Calu3 (cell line): ENCODE results near the gene SLC20A1. TPM values are rescaled to one million over a fixed set of nuclear protein-coding genes. Genes with fewer than 3 reads are reported as not detected.
"Not testable (repeated sequence)": the region's sequence is repeated elsewhere in the genome, so short reads cannot be mapped to it uniquely, and the experiment has no call there.

Experiments
- BruUV-seq: library from RNA; stranded (reverse); fragments of 400-500 nt; replicated peaks from 2 replicates; lab custom pipeline; 2021; lab: Mats Ljungman, UMichigan
- CTCF ChIA-PET: fragments of 300-600 bp; sonication (Branson Sonifier 250); formaldehyde crosslinking; loops from one replicate; lab custom pipeline; 2022; ENCODE audit warnings: antibody characterized with exemption; lab: Charles Lee
- DNase-seq: peaks from one replicate; pipeline ENCODE4 v3.0.0; 2022
- H3K27ac Mint-ChIP-seq: one replicate; pipeline ENCODE4 v1.8.0; 2022; ENCODE audit warnings: mixed read lengths; ENCODE audit not compliant: unreplicated experiment
- H3K27me3 Mint-ChIP-seq: one replicate; pipeline ENCODE4 v1.8.0; 2022; ENCODE audit warnings: mixed read lengths; ENCODE audit not compliant: unreplicated experiment
- H3K36me3 Mint-ChIP-seq: one replicate; pipeline ENCODE4 v1.8.0; 2022; ENCODE audit warnings: mild to moderate bottlenecking, moderate library complexity, mixed read lengths; ENCODE audit not compliant: insufficient read depth, unreplicated experiment
- H3K4me1 Mint-ChIP-seq: one replicate; pipeline ENCODE4 v1.8.0; 2022; ENCODE audit warnings: mild to moderate bottlenecking, low read depth, mixed read lengths; ENCODE audit not compliant: unreplicated experiment
- H3K4me3 Mint-ChIP-seq: one replicate; pipeline ENCODE4 v1.8.0; 2022; ENCODE audit warnings: mild to moderate bottlenecking, low read depth, moderate library complexity, mixed read lengths; ENCODE audit not compliant: unreplicated experiment
- H3K9me3 Mint-ChIP-seq: one replicate; pipeline ENCODE4 v1.8.0; 2022; ENCODE audit warnings: low read depth, mixed read lengths; ENCODE audit not compliant: unreplicated experiment
- CTCF ChIP-seq: fragments of 200-600 bp; IDR thresholded peaks from one replicate; pipeline ENCODE4 v1.8.0; 2022; ENCODE audit warnings: antibody characterized with exemption; ENCODE audit not compliant: unreplicated experiment
- intact Hi-C: fragments of 100-400 bp; cut with micrococcal nuclease; formaldehyde crosslinking; loops from one replicate; pipeline ENCODE4 v1.10.0; 2022; ENCODE audit not compliant: unreplicated experiment
- total RNA-seq: library from RNA; stranded (reverse); gene quantifications from 2 replicates; pipeline ENCODE4 v1.2.3, GENCODE V29; 2022

SLC20A1 gene
- total RNA-seq, 1 experiment from 2014 or later: 84.5 TPM

GRCh38 chr2:112606547-112606946 is 39.2 kb upstream of the SLC20A1 start:
- no peak for TF ChIP-seq CTCF
- H3K27me3 Mint-ChIP-seq: peaks cover 7% of the 10 kb centered on the region
- H3K36me3 Mint-ChIP-seq: no peaks in the 10 kb centered on the region
- CTCF ChIA-PET: interaction anchor here (0.5 to 0.8 kb wide), 3 partner anchors 10 to 58 kb away, joined by 3 to 8 read pairs (median 3); no protein-coding TSS in a partner anchor
- no peak overlapping the region for H3K27ac Mint-ChIP-seq
- intact Hi-C loops: no loop called here
- no peak for DNase-seq
- no peak overlapping the region for H3K4me3 Mint-ChIP-seq
- peaks cover 12% of the 10 kb centered on the region for H3K4me1 Mint-ChIP-seq
- no TSS peak for BruUV-seq
- no peaks in the 10 kb centered on the region for H3K9me3 Mint-ChIP-seq

GRCh38 chr2:112607680-112608438 is 37.9 kb upstream of the SLC20A1 start:
- Mint-ChIP-seq H3K27ac (no peak overlapping the region), H3K4me1 (peaks cover 8% of the 10 kb centered on the region), H3K36me3 (no peaks in the 10 kb centered on the region), H3K27me3 (peaks cover 20% of the 10 kb centered on the region), H3K9me3 (no peaks in the 10 kb centered on the region), H3K4me3 (no peak overlapping the region)
- CTCF ChIA-PET: no interaction called here
- DNase-seq: no peak
- intact Hi-C loops: no loop called here
- BruUV-seq: no TSS peak
- no peak for TF ChIP-seq CTCF

GRCh38 chr2:112609320-112609719 is 36.4 kb upstream of the SLC20A1 start:
- H3K4me3 Mint-ChIP-seq, intact Hi-C loops, DNase-seq: not testable (repeated sequence)

GRCh38 chr2:112612283-112612682 is 33.5 kb upstream of the SLC20A1 start:
- H3K4me3 Mint-ChIP-seq, DNase-seq, H3K27ac Mint-ChIP-seq, H3K36me3 Mint-ChIP-seq, H3K4me1 Mint-ChIP-seq, intact Hi-C loops, H3K9me3 Mint-ChIP-seq, BruUV-seq, CTCF ChIA-PET: not testable (repeated sequence)
- peaks cover 35% of the 10 kb centered on the region for H3K27me3 Mint-ChIP-seq

More at GRCh38 chr2:112609320-112609719, 36.4 kb upstream of the SLC20A1 start:
- BruUV-seq, H3K9me3 Mint-ChIP-seq, H3K27ac Mint-ChIP-seq, H3K4me1 Mint-ChIP-seq, H3K36me3 Mint-ChIP-seq, CTCF ChIA-PET: not testable (repeated sequence)
- H3K27me3 Mint-ChIP-seq: peaks cover 35% of the 10 kb centered on the region

- Mint-ChIP-seq H3K4me1 (peaks cover 10% of the 10 kb centered on the region), H3K36me3 (no peaks in the 10 kb centered on the region), H3K27ac (no peak overlapping the region), H3K4me3 (no peak overlapping the region), H3K9me3 (no peaks in the 10 kb centered on the region), H3K27me3 (peaks cover 35% of the 10 kb centered on the region)
- no peak for DNase-seq
- intact Hi-C loops: no loop called here
- no peak for TF ChIP-seq CTCF
- CTCF ChIA-PET: no interaction called here
- no TSS peak for BruUV-seq
Observed at GRCh38 chr2:112614201-112614840, 31.4 kb upstream of the SLC20A1 start.
